Right hindlimb (tissue), 1 donor: Measurements from ENCODE around the gene PTPRK.

Experiments
- DNase-seq: peaks from one replicate; pipeline ENCODE4 v3.0.0-alpha.2; 2018

Gene PTPRK

GRCh38 chr6:128336436-128337095 is 183.8 kb downstream of the PTPRK start:
- no peak for DNase-seq

GRCh38 chr6:128335963-128336362 is 184.4 kb downstream of the PTPRK start:
- DNase-seq, result no peak

GRCh38 chr6:128333581-128334223 is 186.7 kb downstream of the PTPRK start:
- DNase-seq, result no peak

- DNase-seq, result no peak
These were observed 192.5 kb downstream of the PTPRK start for GRCh38 chr6:128327890-128328289.

- DNase-seq, result no peak
These were observed 197.4 kb downstream of the PTPRK start for GRCh38 chr6:128323011-128323410.

GRCh38 chr6:128319946-128320345 is 200.5 kb downstream of the PTPRK start:
- DNase-seq, result no peak

GRCh38 chr6:128319157-128319556 is 201.2 kb downstream of the PTPRK start:
- no peak for DNase-seq

- DNase-seq, result no peak
These were observed 204.0 kb downstream of the PTPRK start for GRCh38 chr6:128316258-128316929.

GRCh38 chr6:128314190-128314589 is 206.2 kb downstream of the PTPRK start:
- no peak for DNase-seq

GRCh38 chr6:128311944-128312570 is 208.3 kb downstream of the PTPRK start:
- no peak for DNase-seq

GRCh38 chr6:128310451-128310850 is 209.9 kb downstream of the PTPRK start:
- no peak for DNase-seq

- no peak for DNase-seq
These were observed 212.7 kb downstream of the PTPRK start for GRCh38 chr6:128307671-128308070.

- no peak for DNase-seq
These were observed 214.4 kb downstream of the PTPRK start for GRCh38 chr6:128305976-128306375.

- no peak for DNase-seq
These were observed 215.2 kb downstream of the PTPRK start for GRCh38 chr6:128305228-128305627.

- DNase-seq, result no peak
These were observed 216.5 kb downstream of the PTPRK start for GRCh38 chr6:128303870-128304269.

- no peak for DNase-seq
These were observed 217.5 kb downstream of the PTPRK start for GRCh38 chr6:128302942-128303341.

GRCh38 chr6:128295670-128296069 is 224.7 kb downstream of the PTPRK start:
- DNase-seq, result no peak

- DNase-seq, result no peak
These were observed 230.2 kb downstream of the PTPRK start for GRCh38 chr6:128290221-128290620.

GRCh38 chr6:128284128-128284527 is 236.3 kb downstream of the PTPRK start:
- DNase-seq, result no peak

- DNase-seq, result no peak
These were observed 237.4 kb downstream of the PTPRK start for GRCh38 chr6:128282961-128283360.

GRCh38 chr6:128280960-128281359 is 239.4 kb downstream of the PTPRK start:
- no peak for DNase-seq

- no peak for DNase-seq
These were observed 240.3 kb downstream of the PTPRK start for GRCh38 chr6:128280066-128280465.

GRCh38 chr6:128278836-128279235 is 241.6 kb downstream of the PTPRK start:
- DNase-seq, result no peak

- DNase-seq, result no peak
These were observed 243.0 kb downstream of the PTPRK start for GRCh38 chr6:128277379-128277778.
